Astrocyte (in vitro differentiated cells and primary cell): ENCODE results near the gene CIITA.
A peak's percentile ranks its signal among the peaks of the same experiment; 100 is the strongest.

Experiments
- CTCF ChIP-seq: IDR thresholded peaks from 2 replicates; pipeline ENCODE4 v1.5.1; 2011; ENCODE audit warnings: low read depth, mild to moderate bottlenecking, inconsistent platforms, low read length, moderate library complexity; ENCODE audit not compliant: insufficient read depth
- EZH2 ChIP-seq: IDR thresholded peaks from 2 replicates; pipeline ENCODE4 v1.6.1; 2012; ENCODE audit warnings: mild to moderate bottlenecking, low read length, inconsistent platforms; ENCODE audit not compliant: insufficient read depth

GRCh38 chr16:10971560-10971961, 94.6 kb downstream of the CIITA start:
- TF ChIP-seq CTCF: peak; percentile 73
- no peak for TF ChIP-seq EZH2
